Measurements from ENCODE around the gene CSAD.

GRCh38 chr12:53181935-53182334 lies 1.2 kb upstream of the CSAD start:
- TF ChIP-seq CREB5 (CRISPR knock-in tag; IDR thresholded peaks at IDR 0.05; ENCODE audit: low read depth) (no peak), ISL1 (CRISPR knock-in tag; IDR thresholded peaks at IDR 0.05) (no peak), ARNTL (CRISPR knock-in tag; IDR thresholded peaks at IDR 0.05; ENCODE audit: borderline replicate concordance, low read depth) (no peak), POU6F1 (CRISPR knock-in tag; IDR thresholded peaks at IDR 0.05; ENCODE audit: borderline replicate concordance, low read depth) (no peak), ZFP30 (CRISPR knock-in tag; IDR thresholded peaks at IDR 0.05) (no peak), PPARA (CRISPR knock-in tag; IDR thresholded peaks at IDR 0.05; ENCODE audit: borderline replicate concordance) (no peak), CSDC2 (CRISPR knock-in tag; IDR thresholded peaks at IDR 0.05) (no peak), ZNF8 (CRISPR knock-in tag; IDR thresholded peaks at IDR 0.05) (no peak), SNAI2 (CRISPR knock-in tag; IDR thresholded peaks at IDR 0.05) (no peak)

All from SK-N-SH treated with all-trans-retinoic acid at 6 μM for 48 hours (cell line).